ENCODE results near the gene FGFR3. TPM values are rescaled to one million over a fixed set of nuclear protein-coding genes. Genes with fewer than 3 reads are reported as not detected.

The FGFR3 gene
- total and polyA plus RNA-seq, 10 of the 15 experiments (the other 5 are each of a cell fraction or from before 2014, with no cell fraction given): 0.05 to 0.33 (median 0.18) TPM; not detected in 6

DNA sequence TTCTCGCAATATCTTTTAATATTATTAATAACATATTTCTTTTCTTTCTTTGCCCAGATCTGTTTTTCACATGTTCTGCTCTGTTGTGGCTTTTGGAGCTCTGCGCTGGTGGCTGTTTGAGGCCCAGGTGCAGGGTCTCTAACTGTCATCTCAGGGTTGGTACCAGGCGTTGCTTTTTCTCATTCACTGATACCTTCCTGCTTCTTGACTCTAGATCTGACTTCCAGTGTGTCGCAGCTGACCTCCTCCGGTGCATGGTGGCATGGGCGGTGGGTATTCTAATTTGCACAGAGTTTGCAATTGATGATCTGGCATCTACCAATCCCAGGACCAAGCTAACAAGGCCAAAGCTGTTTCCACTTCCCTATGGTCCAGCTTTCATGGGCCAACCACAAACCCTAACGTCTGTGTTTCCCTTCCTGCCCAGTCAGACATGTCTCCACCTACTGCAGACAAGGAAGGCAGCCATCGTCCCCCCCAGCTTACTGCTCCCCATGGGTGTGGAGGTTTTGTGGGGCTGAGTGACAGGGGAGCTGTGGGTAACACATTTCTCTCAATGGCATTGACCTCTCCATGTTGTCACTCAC is 37.6 kb downstream of the FGFR3 start:
- Histone ChIP-seq H3K4me1 (ENCODE audit: control insufficient read depth, insufficient read depth, low read length) (peaks cover 30% of the 10 kb centered on the region), H3K9me3 (replicated peaks; ENCODE audit: control insufficient read depth, insufficient read depth, low read length) (no peaks in the 10 kb centered on the region), H3K9ac (ENCODE audit: control insufficient read depth, insufficient read depth, low read length) (no peak overlapping the region), H3K27ac (ENCODE audit: control insufficient read depth, insufficient read depth) (no peak overlapping the region), H3K79me2 (ENCODE audit: control insufficient read depth, insufficient read depth, low read length) (peaks cover 2% of the 10 kb centered on the region), H3K27me3 (replicated peaks in 1 of 2; ENCODE audit: control insufficient read depth in 2 of 2, insufficient read depth in 2 of 2, low read length in 1 of 2) (no peaks in the 10 kb centered on the region), H3K4me2 (ENCODE audit: control insufficient read depth, insufficient read depth) (no peak overlapping the region), H4K20me1 (ENCODE audit: control insufficient read depth, insufficient read depth) (no peaks in the 10 kb centered on the region), H3K4me3 (no peak overlapping the region), H3K36me3 (ENCODE audit: control insufficient read depth in 2 of 2, insufficient read depth in 2 of 2, low read length in 1 of 2) (peaks cover 18 to 35% of the 10 kb centered on the region in 2 experiments; a peak in 3 of 4 replicates), H2AFZ (ENCODE audit: control insufficient read depth, low read depth, low read length) (no peak overlapping the region)
- RAD21 ChIA-PET (ENCODE audit: unreplicated experiment): no interaction called here
- FAIRE-seq (no peak), DNase-seq (ENCODE audit: low read depth, low spot score) (no peak), ATAC-seq (no peak)
- no peak for TF ChIP-seq HDAC6 (IDR thresholded peaks at IDR 0.05; ENCODE audit: unreplicated experiment)
- no peak for TF ChIP-seq KDM1A (IDR thresholded peaks at IDR 0.05; ENCODE audit: borderline replicate concordance)
- TF ChIP-seq MEF2A (IDR thresholded peaks at IDR 0.05; ENCODE audit: insufficient read depth, low read depth, low read length): no peak
- TF ChIP-seq BCL11A (IDR thresholded peaks at IDR 0.05; ENCODE audit: low read depth, low read length): no peak
- peak; percentile 16; the same call in 1 of the 2 replicates for TF ChIP-seq RUNX3 (IDR thresholded peaks at IDR 0.05; ENCODE audit: low read length)
- TF ChIP-seq RBBP5 (conservative IDR thresholded peaks at IDR 0.05): no peak
- no peak for TF ChIP-seq SREBF1 (IDR thresholded peaks at IDR 0.05; ENCODE audit: low read length)
- TF ChIP-seq YY1 (IDR thresholded peaks at IDR 0.05; ENCODE audit: low read depth, low read length): no peak
- TF ChIP-seq HDGF (IDR thresholded peaks at IDR 0.05): no peak
- peak; percentile 27; the same call in 1 of the 2 replicates for TF ChIP-seq POLR2A (IDR thresholded peaks at IDR 0.05; ENCODE audit: low read depth, low read length)
- TF ChIP-seq, protein P1, sequence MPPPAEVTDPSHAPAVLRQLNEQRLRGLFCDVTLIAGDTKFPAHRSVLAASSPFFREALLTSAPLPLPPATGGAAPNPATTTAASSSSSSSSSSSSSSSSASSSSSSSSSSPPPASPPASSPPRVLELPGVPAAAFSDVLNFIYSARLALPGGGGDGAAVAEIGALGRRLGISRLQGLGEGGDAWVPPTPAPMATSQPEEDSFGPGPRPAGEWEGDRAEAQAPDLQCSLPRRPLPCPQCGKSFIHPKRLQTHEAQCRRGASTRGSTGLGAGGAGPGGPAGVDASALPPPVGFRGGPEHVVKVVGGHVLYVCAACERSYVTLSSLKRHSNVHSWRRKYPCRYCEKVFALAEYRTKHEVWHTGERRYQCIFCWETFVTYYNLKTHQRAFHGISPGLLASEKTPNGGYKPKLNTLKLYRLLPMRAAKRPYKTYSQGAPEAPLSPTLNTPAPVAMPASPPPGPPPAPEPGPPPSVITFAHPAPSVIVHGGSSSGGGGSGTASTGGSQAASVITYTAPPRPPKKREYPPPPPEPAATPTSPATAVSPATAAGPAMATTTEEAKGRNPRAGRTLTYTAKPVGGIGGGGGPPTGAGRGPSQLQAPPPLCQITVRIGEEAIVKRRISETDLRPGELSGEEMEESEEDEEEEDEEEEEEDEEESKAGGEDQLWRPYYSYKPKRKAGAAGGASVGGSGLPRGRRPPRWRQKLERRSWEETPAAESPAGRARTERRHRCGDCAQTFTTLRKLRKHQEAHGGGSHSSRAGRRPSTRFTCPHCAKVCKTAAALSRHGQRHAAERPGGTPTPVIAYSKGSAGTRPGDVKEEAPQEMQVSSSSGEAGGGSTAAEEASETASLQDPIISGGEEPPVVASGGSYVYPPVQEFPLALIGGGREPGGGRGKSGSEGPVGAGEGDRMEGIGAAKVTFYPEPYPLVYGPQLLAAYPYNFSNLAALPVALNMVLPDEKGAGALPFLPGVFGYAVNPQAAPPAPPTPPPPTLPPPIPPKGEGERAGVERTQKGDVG (CRISPR knock-in tag; IDR thresholded peaks at IDR 0.05): no peak
- TF ChIP-seq ZZZ3 (IDR thresholded peaks at IDR 0.05; ENCODE audit: control insufficient read depth, insufficient read length, low read depth): no peak
- TF ChIP-seq CHD1 (IDR thresholded peaks at IDR 0.05; ENCODE audit: low read depth, low read length): no peak
- no peak for TF ChIP-seq SMAD1 (IDR thresholded peaks at IDR 0.05; ENCODE audit: low read depth, partially characterized antibody)
- no peak for TF ChIP-seq RCOR1 (conservative IDR thresholded peaks at IDR 0.05; ENCODE audit: low read depth, low read length)
- no peak for TF ChIP-seq EZH2 (IDR thresholded peaks at IDR 0.05; ENCODE audit: borderline replicate concordance, control insufficient read depth, low read depth, low read length)
- TF ChIP-seq PML (IDR thresholded peaks at IDR 0.05; ENCODE audit: low read length): no peak
- CTCF ChIA-PET: interaction anchor here (1.0 to 2.5 kb wide), 2 partner anchors 10 to 69 kb away, joined by 3 to 9 read pairs; no protein-coding TSS in a partner anchor
- POLR2A ChIA-PET: interaction anchor here (0.6 kb wide), 1 partner anchor 29 kb away, joined by 3 read pairs; no protein-coding TSS in a partner anchor
- in situ Hi-C loops (cut with MboI) (no loop called here), intact Hi-C loops (cut with micrococcal nuclease; ENCODE audit: unreplicated experiment) (no loop called here)
- 34% methylated on average over 8 of the region's 8 CpGs for WGBS (ENCODE audit: insufficient coverage, insufficient replicate concordance, low lambda C conversion rate, missing lambda C conversion rate)
- SMC1A ChIA-PET (ENCODE audit: uncharacterized antibody, unreplicated experiment): interaction anchor here (0.7 to 1.7 kb wide), 3 partner anchors 21 to 69 kb away, joined by 3 to 6 read pairs (median 3); no protein-coding TSS in a partner anchor
- BruUV-seq (replicated peaks): no TSS peak
